NCI-H187 treated with DMSO at 0.1 percent for 48 hours (cell line): ENCODE data around the gene GNAI1.
"Not testable (repeated sequence)": the region's sequence is repeated elsewhere in the genome, so short reads cannot be mapped to it uniquely, and the experiment has no call there.

Experiments used
- DNase-seq: peaks from one replicate; lab custom pipeline; 2025; lab: John Stamatoyannopoulos, UW

GNAI1 gene

DNA sequence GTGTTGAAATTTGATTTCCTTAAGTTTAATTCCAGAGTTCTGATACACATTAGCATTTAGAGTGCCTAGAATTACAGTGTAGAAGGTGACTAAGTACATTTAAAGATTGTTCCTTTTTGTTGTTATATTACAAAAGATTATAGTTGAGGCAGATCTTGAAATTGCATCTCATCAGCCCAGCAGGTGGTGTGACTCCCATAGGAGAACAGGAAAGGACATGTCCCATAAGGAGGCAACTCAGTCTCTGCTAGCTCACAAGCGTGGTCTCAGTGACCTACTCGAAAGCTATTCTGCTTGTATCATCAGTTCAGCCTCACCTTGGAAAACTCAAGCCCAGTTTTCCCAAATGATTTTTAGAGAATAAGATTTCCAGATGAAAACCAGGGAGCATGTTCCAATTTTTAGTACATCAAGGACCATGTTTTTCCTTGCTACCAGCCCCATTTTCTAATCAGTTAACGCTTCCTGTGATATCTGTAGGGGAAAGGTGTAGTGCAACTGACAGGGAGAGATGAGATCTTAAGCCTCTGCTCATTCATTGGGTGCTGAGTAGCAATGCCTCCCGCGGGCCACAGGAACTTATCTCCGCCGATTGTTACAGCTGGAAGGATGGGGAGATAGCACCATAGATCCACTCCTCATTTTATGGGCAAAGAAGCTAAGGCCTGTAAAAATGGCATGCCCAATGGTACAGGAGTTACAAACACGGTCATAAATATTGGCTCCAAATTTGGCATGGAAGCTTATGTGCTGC lies 1.1 kb upstream of the GNAI1 start:
- no peak for DNase-seq

DNA sequence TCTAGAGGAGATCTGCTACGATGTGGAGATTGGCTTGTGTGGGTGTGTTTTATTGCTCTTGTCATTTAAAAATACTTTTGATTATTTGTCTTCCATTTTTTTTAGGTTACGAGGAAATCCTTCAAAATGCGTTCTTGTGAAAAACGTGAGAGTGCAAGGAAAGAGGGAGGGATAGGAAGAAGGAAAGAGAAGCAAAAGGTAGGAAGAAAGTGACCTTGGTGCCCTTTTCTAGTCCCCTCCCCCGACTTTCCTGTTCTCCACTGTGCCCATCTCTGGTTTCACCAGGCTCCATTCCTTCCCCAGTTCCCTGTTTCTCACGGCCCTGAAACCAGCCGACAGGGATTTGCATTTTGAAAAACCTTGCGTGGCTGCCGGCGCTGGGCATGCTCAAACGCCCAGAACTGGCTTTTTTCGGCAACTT lies 506 bp upstream of the GNAI1 start:
- DNase-seq, result no peak

DNA sequence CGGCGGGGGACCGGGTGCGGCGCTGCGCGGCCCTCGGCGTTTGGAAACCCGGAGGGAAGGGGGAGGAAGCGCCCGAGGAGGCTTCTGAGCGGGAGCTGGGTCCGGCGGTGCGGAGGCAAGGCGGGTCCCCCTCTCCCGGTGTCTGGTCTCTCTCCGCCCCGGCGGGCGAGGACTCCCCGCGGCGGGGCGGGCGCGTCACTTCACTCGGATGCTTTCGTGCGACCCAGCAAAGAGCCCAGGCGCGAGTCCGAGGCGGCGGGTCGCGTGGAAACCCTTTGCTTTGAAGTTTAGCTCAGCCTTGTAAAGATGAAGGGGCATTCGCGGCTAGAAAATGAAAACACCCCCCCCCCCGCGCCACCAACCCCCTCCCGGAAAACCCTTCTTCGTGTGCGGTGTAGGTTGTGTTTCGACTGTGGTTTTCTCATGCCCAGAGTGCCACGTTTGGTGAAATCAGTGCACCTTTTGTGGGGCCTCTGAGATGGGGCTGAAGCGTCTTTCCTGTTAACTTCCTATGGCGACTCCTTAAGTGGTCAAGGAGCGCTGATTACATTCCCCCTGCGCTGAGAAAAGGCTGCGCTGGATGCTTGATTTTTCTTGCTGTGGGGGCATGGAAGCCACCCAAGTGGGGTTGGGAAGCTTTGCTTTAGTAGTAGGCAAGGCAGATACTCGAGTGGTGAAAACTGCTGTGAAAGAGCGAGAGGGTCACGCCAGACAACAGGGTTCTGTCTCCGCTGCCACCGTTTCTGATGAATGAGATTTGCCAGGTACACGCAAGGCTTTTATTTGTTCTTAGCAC lies 876 bp downstream of the GNAI1 start:
- no peak for DNase-seq

DNA sequence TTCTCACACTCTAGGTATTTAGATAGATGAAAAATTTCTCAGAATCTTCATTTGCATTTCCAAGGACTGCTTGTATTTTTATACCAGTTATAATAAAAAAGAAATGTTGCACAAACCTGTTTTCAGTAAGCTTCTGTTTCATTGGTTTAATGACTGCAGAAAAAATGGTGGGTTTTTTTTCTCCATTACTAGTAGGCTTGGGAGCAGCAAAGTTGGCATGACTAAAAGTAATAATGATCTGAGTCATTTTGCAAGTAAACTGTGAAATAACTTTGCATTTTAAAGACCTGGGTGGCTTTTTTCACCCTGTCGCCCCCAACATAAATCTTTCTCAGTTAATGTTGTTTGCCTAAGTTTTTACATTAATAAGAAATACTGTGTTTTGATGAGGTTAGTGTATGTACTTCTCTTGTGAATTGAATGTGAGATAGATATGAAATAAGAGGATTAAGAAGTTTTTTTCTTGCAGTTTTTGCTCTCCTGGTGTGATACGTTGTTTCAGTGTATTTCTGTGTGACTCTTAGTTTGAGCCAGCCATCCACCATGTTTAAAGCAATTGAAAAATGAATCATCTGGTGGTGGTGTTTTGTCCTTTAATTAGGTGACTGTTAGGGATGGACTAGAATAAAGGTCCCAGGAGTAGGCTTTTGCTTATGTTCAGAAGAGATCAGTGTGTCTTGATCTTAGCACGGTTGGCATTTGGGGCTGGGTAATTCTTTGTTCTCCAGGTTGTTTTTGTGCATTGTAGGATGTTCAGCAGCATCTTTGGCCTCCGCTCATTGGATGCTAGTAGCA lies 1.8 kb downstream of the GNAI1 start:
- no peak for DNase-seq

DNA sequence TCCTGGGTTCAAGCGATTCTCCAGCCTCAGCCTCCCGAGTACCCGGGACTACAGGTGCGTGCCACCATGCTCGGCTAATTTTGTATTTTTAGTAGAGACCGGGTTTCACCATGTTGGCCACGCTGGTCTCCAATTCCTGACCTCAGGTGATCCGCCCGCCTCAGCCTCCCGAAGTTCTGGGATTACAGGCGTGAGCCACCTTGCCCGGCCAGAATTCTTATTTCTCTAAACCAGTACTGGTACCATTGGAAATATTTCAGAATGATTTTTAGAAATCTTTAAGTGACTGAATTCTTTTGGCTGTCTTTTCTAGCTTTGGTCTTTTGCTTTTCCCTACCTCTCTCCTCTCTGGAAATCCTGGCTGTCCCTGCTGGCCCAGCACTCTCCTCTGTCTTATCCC lies 2.8 kb downstream of the GNAI1 start:
- no peak for DNase-seq

DNA sequence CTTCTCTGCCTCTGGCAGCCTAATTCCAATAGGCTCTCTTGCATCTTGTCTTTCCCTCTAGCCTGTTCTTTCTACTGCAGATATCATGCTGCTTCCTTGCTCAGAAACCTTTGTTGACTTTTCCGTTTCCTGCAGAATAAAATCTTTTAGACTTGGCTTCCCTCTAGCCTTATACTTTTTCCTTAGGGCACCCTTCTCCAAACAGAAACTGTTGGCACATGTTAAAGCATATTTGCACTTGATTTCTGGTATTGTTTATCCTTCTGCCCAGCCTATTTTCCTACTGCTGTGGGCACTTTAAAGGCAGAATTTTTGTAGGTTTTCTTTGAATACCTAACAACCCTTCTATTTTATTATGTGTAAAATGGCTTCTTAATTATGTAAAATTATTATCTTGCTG lies 4.6 kb downstream of the GNAI1 start:
- DNase-seq, result no peak

DNA sequence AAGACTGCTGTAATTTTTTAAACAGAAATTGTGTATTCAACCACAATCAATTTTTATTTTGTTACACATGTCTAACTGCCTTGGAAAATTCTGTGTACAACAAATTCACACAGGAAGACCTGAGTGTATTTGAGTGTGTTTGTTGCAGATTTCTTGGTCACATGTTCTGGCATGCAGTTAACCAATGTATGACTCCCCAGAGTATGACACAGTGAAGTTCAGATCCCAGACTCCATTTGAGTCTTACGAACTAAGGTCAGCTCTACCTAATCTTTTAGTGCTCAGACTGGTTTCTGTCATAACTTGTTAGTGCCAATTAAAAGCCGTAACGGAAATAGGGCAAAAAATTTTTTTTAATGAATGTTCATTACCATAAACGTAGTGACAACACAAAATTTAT lies 5.8 kb downstream of the GNAI1 start:
- no peak for DNase-seq

DNA sequence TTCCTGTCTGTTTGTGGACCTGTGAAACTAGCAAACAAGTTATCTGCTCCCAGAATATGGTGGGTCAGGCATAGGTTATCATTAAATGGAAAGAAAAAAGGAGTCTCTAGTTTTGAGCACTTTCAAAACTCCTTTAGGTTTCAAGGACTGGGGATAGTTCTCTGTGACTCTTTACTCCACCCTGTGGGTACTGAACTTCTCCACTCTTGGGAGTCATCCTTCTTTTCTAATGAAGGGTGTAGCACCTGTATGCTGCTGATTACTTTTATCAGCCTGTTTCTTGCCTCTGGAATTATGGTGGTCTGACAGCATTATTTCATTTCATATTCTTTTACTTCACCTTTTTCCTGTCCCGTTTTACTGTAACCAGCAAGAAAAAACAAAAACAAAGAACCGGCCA lies 6.7 kb downstream of the GNAI1 start:
- DNase-seq, result no peak

DNA sequence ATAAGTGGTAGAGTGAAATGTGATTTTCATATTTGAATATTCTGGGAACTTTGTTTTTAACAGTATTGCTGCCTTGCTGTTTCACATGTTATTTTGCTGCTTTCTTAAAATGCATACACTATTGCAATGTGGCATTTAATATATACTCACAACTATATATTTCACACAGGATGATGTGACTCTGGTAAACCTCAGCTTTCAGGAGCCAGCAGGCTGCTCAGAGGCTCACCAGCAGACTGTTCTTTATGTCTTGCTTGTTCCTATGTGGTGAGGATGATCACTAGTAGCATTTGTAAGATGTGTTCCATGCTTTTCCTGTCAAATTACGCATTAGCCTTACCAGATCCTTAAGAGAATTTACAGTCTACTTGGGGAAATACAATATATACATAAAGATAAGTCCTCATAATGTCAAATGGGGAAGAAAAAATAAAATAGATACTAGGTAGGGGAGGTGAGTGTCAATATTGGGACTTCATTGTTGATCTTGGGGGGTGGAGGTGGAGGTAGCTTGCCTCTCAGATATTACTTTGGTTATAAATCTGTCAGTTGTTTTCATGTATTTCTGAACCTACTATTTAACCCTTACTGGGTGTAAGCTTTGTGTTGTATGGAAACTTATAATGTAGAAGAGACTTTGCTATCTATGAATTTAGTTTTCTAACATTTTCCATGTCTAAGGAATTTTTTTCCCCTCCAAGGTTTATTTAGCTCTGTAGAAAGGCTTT lies 8.4 kb downstream of the GNAI1 start:
- no peak for DNase-seq

DNA sequence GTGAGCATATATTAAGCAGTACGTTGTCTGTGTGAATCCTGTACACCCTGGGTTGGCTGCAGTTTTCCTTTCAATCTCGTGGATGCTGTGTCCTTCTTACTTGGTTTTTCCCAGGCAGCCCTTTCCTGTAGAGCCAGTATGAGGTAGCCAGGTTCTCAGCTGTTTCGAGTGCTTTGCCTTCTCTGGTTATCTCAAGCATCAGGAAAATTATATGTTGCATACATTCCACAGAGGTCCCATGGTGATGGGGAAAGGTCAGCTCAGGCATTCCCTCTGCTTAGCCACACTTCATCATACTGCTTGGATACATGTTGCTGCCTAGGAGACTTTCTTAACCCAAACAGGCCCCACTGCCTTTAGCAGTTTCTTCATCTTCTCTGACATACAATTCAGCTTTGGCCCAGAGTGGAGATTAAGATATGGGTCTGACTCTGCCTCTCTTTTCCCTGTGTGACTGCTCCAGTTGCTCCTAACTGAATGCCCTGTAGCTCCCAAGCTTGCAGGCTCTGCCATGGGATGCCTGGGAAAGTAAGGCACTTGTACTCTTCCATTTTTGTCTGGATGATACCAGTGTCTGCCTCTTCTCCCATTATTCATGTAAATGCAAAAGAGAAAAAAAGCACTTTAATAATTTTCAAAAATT lies 11.3 kb downstream of the GNAI1 start:
- DNase-seq, result no peak

DNA sequence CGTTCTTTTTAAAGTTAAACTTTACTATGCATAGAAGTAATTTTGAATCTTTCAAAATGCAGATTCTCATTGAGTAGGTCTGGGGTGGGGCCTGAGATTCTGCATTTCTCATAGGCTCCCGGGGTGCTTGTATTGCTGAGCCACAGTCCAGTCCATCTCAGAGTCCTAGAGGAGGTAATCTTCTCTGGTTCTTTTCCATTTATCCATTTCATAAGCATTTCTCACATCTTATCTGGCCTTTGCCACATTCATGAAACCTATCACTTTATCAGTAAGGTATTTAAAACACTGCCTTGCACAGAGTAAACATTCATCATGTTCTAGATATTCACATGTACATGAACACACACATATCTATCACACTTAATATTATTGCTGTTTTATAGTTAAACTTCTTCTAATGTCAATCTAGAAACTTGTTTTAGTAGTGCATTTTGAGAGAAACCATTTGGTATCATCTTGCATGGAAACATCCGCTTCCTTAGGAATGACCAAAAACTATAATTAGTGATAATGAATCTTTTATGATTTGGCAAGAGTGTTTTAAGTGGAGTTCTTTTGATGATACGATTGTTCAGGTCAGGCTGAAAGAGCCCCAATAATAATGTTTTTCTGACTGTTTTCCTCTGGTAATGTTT lies 12.0 kb downstream of the GNAI1 start:
- no peak for DNase-seq

DNA sequence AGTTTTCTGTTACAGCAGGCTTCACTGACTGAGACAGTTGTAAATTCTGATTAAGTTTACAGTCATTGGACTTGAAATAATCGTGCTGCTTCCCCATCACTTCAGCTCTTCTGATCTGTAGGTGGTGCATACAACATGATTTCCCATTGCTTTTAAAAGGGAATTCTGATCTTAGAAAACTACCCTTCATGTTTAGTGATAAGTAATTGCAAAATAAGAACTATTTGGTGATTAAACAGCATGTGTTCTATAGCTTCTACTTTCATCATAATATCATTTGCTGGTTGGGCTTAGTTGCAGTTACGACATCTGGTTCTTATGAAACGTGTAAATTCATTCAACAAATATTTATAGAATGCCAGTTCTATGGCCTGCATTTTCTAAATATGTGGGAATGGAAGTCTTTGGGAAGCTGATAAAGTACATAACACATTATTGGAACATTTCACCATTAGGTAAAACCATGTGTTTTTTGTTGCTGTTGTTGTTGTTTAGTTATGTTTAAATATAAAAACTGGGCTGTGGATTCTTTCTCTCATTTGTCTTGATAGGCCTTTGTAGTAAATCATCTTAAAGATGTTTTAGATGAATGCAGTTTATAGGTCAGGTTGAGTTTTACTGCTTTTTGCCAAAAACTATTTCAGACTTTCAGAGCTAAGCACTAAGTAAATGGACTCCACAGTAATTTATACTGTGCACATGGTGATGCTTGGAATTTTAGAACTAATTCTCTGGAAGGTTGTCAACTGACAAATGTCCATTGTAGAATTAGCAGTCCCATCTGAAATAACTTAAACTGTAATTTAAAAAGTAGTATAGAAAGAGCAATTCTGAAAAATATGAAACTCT lies 13.1 kb downstream of the GNAI1 start:
- no peak for DNase-seq

DNA sequence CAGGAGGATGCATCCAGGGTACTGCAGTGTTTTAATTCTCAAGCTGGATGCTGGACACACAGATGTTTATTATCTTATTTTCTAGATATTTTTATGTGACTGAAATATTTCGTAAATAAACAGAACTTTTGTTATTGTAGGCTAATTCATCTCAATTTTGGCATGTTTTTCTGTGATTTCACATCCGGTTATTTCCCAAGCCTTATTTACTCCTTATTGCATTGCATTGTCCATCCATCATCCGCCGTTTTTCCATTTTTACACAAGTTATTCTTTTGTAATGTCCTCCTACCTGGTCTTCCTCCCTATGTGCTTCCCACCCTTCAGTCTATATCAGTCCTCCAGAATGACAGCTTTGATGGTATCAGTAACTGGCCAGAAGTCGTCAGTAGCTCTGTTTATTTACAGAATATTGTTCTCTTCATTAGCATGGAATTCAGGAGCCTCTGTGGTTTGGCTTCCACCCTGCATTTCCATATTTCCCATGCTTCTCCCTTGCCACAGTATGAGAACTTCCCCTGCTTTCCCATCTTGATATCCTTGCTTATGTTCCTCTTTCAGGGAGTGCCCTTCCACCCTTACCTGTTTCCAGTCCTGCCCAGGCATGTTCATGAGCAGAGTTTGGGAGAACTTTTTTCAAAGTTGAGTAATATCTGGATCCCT lies 16.1 kb downstream of the GNAI1 start:
- no peak for DNase-seq

DNA sequence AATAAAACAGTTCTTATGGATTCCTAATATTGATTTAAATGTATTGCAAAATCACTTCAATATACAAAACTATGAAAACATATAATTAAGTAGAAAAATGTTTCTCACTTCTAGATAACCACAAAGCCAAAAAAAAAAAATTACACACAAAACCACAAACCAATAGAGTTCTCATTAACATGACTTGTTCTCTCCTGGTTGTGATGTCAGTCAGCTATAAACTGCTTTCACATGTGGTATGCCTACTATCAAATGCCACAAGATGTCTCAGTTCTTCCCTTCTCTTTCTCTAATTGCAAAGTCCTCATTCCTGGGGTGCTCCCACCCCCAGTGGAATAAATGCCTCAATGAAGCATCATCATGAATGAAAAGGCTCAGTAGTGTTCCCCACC lies 16.6 kb downstream of the GNAI1 start:
- no peak for DNase-seq

DNA sequence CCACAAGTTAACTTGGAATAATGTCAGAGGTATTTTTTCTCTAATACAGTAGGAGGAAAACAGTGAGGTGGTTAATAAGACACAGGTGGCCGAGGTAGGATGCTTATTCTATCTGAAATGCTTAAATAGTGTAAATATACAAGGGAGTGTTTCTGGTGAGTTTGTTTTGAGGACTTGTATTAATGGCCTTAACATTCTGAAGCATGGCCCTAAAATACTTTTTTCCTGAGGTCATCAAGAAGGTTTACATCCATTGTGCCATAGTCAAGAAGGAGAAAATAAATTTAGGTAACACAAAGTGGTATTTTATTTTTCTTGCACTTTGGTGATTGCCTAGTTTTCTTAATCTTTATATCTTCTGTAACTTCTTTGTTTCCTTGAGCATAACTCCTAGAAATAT lies 18.8 kb downstream of the GNAI1 start:
- no peak for DNase-seq

DNA sequence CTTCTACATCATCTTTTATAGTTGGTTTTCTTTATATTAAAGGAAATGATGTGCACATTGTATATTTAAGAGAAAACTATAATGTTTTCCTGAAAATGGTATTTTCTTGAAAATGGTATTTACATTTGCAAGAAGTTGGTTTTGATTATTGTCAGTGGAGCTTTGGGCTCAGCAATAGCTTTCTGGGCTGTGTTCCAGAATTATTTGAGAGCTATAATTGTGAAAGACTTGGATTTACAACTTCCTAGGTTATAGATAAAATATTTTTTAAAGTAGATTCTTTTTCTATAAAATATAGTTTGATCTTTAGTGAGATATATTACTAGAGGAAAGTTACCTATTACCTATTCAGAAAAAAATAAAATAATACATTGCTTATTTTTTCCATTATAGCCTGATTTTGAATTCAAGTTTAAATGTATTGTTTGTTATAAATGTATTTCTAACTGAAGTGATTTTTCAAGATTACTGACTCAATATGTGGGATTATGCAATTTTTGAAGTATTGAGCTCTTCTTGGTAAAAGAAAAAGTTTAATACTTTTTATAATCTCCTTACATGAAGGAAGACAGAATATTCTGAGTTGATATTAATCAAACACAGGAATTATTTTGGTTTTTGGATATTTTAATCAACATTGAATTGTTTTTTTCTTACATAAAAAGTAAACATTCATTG lies 20.2 kb downstream of the GNAI1 start:
- no peak for DNase-seq

DNA sequence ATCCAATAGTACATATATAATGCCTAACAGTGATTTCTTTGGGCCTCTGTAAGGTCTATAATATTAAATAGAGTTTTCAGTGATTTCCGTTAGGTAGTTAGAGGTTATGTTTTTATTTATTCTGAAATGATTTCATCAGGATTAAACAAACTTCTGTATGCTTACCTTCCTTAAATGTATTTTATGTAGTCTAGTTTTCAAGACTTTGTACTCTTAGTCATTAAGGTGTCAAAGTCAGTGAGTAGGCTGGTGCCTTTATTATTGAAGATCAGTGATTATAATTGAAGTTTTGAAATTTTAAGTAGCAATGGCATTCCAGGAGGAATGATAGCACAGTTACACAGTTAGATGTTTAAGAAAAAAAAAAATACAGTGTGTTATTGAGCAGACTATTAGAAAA lies 20.7 kb downstream of the GNAI1 start:
- DNase-seq, result no peak

DNA sequence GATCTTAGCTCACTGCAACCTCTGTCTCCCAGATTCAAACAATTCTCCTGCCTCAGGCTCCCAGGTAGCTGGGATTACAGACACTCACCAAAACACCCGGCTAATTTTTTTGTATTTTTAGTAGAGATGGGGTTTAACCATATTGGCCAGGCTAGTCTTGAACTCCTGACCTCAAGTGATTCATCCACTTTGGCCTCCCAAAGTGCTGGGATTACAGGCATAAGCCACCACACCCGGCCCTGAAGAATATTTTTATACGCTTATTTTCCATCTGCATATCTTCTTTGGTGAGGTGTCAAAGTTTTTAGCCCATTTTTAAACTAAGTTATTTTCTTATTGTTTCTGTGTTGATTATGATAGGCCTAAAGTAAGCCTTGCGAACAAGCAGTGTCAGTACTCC lies 23.1 kb downstream of the GNAI1 start:
- not testable (repeated sequence) for DNase-seq

DNA sequence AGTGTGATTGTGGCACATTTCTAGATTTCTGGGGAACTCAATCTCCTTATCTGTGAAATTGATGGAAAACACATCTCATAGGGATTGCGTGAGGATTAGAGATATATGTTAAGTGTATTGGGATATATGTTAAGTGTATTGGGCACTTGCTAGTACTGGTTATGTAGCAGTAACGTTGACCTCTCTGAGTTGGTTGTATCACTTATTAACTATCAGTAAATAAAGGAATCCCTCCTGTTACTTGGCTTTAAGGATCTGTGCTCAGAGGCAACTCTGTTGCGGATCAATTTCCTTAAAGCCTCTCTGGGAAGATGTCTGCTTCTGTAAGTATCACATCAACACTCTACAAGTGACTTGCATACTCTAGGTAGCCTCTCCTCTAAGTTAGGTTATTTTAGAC lies 25.2 kb downstream of the GNAI1 start:
- DNase-seq, result no peak
